SH-SY5Y (cell line): Measurements from ENCODE around the gene PRDM2.

Source experiments
- GATA2 ChIP-seq: IDR thresholded peaks from 2 replicates; pipeline ENCODE4 v1.6.1; 2011; ENCODE audit warnings: mild to moderate bottlenecking, low read depth, low read length
- GATA3 ChIP-seq: IDR thresholded peaks from 2 replicates; pipeline ENCODE4 v1.6.1; 2011; ENCODE audit warnings: low read depth, mild to moderate bottlenecking, low read length, moderate library complexity

GRCh38 chr1:13871413-13871812 lies 171.4 kb downstream of the PRDM2 start:
- TF ChIP-seq GATA2: no peak
- no peak for TF ChIP-seq GATA3
